COLO829 (cell line): ENCODE results near the gene GNPTAB.
"Not testable (repeated sequence)": the region's sequence is repeated elsewhere in the genome, so short reads cannot be mapped to it uniquely, and the experiment has no call there.

ENCODE experiments used
- DNase-seq: peaks from one replicate; pipeline ENCODE4 v3.0.0; 2012; ENCODE audit warnings: low spot score

Gene GNPTAB

GRCh38 chr12:101737476-101737875 lies 93.3 kb downstream of the GNPTAB start:
- DNase-seq = no peak

GRCh38 chr12:101734482-101734881 lies 96.3 kb downstream of the GNPTAB start:
- not testable (repeated sequence) for DNase-seq

GRCh38 chr12:101733166-101733565 lies 97.6 kb downstream of the GNPTAB start:
- DNase-seq = no peak

- no peak for DNase-seq
These were observed 98.4 kb downstream of the GNPTAB start for GRCh38 chr12:101732318-101732717.

GRCh38 chr12:101729842-101730241 lies 100.9 kb downstream of the GNPTAB start:
- no peak for DNase-seq

DNA sequence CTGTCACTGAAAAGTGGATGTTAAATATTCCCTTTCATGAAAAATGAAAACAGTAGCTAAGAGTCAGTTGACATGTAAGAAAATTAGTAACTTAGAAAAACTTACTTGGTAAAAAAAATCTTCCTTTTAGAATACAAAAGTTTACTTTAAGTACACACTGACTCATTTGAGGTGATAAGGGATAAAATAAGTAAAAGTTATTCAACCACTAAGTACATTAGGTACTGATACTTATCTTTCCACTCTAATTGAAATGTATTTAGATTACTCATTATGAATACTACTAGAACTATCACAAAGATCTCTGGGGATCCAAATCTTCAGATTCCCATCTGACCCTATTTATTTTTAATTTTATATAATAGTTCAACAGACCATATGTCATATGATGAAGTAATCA lies 103.7 kb downstream of the GNPTAB start:
- DNase-seq = no peak

- DNase-seq = no peak
These were observed 108.4 kb downstream of the GNPTAB start for GRCh38 chr12:101722392-101722791.

DNA sequence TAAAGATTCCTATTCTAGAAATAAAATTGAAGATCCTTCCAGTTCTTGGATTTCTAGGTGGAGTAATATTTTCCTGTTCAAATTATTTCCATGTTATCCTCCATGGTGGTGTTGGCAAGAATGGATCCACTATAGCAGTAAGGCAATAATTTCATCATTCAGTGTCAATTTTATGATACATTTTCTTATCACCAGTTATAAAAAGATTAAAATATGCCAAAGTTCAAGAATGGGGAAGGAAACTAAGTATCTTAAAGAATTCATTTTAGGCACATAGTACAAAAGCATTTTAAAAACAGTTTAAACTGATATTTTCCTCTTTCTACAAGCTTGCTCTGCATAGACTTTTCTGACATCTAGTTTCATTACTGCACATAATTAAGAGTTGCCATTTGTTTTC lies 110.6 kb downstream of the GNPTAB start:
- DNase-seq = no peak

GRCh38 chr12:101719566-101719965 lies 111.2 kb downstream of the GNPTAB start:
- no peak for DNase-seq

GRCh38 chr12:101714877-101715444 lies 115.8 kb downstream of the GNPTAB start:
- no peak for DNase-seq

DNA sequence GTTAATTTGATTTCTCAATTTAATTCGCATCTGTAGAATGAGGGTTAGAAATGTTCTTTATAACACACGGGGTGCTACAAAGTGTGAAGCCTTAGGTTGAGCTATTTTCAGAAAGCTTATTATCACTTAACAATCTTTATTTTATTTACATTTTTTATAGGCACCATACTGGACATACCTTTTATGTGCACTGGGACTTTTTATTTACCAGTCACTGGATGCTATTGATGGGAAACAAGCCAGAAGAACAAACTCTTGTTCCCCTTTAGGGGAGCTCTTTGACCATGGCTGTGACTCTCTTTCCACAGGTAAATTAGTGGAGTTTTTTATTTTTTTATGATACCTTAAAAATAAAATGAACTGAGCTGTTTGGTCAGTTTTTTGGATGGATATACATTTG lies 116.8 kb downstream of the GNPTAB start:
- no peak for DNase-seq

- no peak for DNase-seq
These were observed 117.6 kb downstream of the GNPTAB start for GRCh38 chr12:101713059-101713682.

- DNase-seq = no peak
These were observed 120.5 kb downstream of the GNPTAB start for GRCh38 chr12:101710288-101710687.

- no peak for DNase-seq
These were observed 123.5 kb downstream of the GNPTAB start for GRCh38 chr12:101707131-101707782.

DNA sequence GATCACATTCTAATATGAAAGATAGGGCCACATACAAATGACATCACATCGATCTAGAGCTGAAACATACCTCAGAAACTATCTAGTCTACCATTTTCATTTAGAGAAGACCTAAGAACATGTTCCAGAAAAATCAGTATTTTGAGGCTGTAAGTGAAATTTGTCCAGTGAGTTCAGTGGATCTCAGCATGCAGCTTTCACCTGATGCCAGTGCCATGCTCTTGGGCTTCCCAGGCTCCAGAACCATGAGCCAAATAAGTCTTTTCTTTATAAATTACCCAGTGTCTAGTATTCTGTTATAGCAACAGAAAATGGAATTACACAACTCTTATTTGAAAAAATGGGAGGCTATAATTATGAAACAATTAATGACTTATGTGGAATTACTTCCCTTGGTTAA lies 124.4 kb downstream of the GNPTAB start:
- no peak for DNase-seq

DNA sequence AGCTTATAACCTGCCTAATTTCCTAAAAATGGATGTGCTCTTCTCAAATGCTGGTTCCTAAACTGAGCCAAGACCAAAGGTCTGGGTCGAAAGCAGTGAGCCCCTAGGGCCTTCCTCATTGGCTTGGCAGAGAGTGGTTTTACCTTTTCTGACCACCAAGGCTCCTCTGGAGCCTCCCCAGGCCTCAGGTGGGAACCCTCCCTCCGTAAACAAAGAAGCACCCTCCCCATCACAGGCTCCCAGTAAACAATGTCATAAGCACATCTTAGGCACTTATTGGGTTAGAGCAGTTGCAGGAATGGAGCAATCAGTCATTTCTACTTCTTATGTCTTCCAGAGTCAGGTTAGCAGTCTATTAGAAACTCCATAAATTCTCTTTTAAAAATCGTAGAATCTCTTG lies 127.3 kb downstream of the GNPTAB start:
- DNase-seq = no peak

DNA sequence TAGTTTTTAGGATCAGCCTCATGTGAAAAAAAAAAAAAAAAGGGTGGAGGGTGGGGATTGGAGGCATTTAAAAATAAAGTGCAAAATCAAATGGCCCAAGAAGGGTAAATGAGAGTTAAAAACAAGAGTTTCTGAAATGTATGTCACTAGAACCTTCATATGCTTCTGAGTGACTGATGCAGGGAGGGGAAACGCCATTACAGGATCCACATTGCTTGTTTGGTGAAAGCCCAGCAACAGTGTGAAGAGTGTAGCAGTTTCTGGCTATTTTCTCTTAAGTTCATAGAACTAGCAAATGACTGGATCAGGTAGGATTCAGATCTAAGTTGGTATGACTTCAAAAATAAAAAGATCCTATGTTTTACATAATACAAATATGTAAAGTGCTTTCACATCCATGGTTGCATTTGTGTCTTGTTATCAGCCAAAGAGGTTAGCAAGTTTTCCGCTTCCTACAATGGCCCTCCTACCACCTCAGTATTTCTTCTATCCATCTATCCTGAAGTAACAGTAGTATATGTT lies 130.4 kb downstream of the GNPTAB start:
- DNase-seq = no peak

DNA sequence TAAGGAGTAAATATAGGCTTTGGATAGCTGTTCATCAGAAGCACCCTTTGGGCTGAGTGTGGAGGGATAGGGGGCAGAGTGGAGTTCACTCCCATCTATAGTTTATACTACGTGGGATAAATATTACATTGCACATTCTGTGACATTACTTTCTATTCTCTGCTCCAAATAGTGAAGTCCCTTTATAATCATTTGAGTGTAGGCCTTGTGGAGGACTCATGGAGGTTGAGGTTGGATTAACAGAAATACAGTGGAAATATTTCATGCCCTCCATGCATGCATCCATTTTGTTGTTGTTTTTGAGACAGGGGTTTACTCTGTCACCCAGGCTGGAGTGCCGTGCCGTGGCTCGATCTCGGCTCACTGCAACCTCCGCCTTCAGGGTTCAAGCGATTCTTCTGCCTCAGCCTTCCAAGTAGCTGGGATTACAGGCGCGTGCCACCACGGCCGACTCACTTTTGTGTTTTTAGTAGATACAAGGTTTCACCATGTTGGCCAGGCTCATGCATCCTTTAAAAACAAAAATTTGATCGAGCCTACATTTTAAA lies 131.9 kb downstream of the GNPTAB start:
- DNase-seq = peak; percentile 29

DNA sequence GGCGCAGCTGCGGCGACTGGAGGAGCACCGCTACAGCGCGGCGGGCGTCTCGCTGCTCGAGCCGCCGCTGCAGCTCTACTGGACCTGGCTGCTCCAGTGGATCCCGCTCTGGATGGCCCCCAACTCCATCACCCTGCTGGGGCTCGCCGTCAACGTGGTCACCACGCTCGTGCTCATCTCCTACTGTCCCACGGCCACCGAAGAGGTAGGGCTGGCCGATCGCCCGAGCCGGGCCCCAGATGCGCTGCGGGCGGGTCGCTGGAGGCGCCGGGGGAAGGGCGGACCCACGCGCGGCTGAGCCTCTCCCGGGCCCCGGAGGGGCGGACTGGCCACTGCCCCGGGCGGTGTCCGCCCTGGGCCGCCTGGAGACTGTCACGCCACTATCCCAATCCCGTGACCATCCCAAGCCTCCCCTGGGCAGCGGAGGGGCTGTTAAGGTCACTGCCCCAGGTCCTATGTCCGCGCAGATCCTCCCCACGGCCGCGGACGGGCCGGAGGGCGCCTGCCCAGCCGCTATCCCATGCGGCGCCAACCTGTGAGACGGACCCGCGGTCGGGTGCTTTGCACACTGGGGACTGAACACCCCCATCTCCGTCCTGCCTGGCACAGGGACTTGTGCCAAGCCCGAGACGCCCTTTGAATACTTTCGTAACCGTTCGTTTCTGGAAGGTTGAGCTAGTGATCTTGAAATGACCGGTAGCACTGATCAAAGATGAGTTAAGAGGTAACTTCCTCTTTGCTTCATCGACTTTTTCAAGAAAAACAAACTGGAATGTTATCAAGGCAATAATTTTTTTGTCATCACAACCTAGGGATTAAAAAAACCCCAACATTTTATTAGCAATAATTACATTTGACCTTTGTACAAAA lies 132.6 kb downstream of the GNPTAB start:
- DNase-seq = peak; percentile 32

- peak; percentile 28 for DNase-seq
These were observed 133.4 kb downstream of the GNPTAB start, which contains the start of gene CHPT1 for GRCh38 chr12:101697197-101697929. Gene CHPT1 (plus strand): TSS chr12:101697640. CDS start chr12:101697862, 222 bp downstream.
